Measurements from ENCODE around the gene FAM20B.

The FAM20B gene

DNA sequence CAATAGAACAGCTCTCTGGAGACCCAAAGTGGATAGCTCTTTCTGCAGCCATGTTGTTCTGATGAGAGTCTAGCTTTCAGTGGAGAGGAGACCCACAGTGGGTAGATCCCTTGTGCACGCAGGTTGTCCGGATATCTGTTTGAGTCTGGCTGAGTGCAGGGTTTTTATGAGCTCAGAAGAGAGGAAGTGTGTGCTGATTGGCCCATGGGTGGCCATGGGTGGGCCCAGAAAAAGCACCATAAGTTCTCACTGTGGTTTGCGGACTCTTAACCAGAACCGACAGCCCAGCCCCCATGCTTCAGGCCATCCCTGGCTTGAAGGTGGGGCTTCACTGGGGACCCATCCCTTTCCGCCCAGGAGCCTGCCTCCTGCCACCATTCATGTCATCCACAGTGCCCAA, 17.0 kb downstream of the FAM20B start:
- H3K4me2 ChIP-seq, result no peak overlapping the region
- peaks cover 7% of the 10 kb centered on the region; the same call in 1 of the 2 replicates for H3K79me2 ChIP-seq (ENCODE audit: insufficient read depth, low read depth)
- TF ChIP-seq, protein P1, sequence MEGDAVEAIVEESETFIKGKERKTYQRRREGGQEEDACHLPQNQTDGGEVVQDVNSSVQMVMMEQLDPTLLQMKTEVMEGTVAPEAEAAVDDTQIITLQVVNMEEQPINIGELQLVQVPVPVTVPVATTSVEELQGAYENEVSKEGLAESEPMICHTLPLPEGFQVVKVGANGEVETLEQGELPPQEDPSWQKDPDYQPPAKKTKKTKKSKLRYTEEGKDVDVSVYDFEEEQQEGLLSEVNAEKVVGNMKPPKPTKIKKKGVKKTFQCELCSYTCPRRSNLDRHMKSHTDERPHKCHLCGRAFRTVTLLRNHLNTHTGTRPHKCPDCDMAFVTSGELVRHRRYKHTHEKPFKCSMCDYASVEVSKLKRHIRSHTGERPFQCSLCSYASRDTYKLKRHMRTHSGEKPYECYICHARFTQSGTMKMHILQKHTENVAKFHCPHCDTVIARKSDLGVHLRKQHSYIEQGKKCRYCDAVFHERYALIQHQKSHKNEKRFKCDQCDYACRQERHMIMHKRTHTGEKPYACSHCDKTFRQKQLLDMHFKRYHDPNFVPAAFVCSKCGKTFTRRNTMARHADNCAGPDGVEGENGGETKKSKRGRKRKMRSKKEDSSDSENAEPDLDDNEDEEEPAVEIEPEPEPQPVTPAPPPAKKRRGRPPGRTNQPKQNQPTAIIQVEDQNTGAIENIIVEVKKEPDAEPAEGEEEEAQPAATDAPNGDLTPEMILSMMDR (conservative IDR thresholded peaks at IDR 0.05; ENCODE audit: low read depth, low read length), result no peak
- H2AFZ ChIP-seq (ENCODE audit: low read depth), result no peak overlapping the region
- H3K27me3 ChIP-seq (ENCODE audit: insufficient read depth, low read depth), result no peaks in the 10 kb centered on the region
- peaks cover 16% of the 10 kb centered on the region for H3K4me1 ChIP-seq (ENCODE audit: low read depth, poor library complexity, severe bottlenecking)
- no peaks in the 10 kb centered on the region for H3K36me3 ChIP-seq (ENCODE audit: insufficient read depth)
- no peak overlapping the region for H3K4me3 ChIP-seq (IDR thresholded peaks at IDR 0.05; ENCODE audit: insufficient read depth, low read depth, low read length)
- no peak overlapping the region for H3K27ac ChIP-seq
- no peak overlapping the region for H3K9ac ChIP-seq
- H4K20me1 ChIP-seq (ENCODE audit: insufficient read depth), result no peaks in the 10 kb centered on the region

DNA sequence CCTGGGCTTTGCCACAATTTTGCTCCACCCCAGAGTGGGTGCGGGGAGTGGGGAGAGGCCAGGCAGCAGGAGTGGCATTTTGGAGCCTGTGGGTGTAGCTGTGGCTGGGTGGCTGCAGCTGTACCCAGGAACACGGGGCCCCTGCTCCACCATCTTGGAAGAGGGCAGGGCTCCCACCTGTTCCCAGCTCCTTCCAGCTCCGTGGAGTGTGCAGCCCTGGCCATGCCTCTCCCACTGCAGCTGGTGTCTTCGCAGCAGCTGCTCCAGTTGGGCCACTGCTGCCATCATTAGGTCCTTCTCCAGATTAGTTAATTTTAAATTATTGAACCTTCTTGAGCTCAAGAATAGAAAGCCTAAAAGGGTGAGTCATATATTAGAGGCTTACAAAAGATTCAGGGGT, 17.6 kb downstream of the FAM20B start:
- H3K4me3 ChIP-seq (IDR thresholded peaks at IDR 0.05; ENCODE audit: insufficient read depth, low read depth, low read length), result no peak overlapping the region
- no peak overlapping the region for H3K27ac ChIP-seq
- H3K36me3 ChIP-seq (ENCODE audit: insufficient read depth), result no peaks in the 10 kb centered on the region
- H3K4me2 ChIP-seq, result no peak overlapping the region
- H3K27me3 ChIP-seq (ENCODE audit: insufficient read depth, low read depth), result no peaks in the 10 kb centered on the region
- no peaks in the 10 kb centered on the region for H4K20me1 ChIP-seq (ENCODE audit: insufficient read depth)
- no peak overlapping the region for H2AFZ ChIP-seq (ENCODE audit: low read depth)
- TF ChIP-seq, protein P1 (conservative IDR thresholded peaks at IDR 0.05; ENCODE audit: low read depth, low read length), result no peak
- H3K4me1 ChIP-seq (ENCODE audit: low read depth, poor library complexity, severe bottlenecking), result peaks cover 12% of the 10 kb centered on the region
- peaks cover 3% of the 10 kb centered on the region; the same call in 1 of the 2 replicates for H3K79me2 ChIP-seq (ENCODE audit: insufficient read depth, low read depth)
- no peak overlapping the region for H3K9ac ChIP-seq

DNA sequence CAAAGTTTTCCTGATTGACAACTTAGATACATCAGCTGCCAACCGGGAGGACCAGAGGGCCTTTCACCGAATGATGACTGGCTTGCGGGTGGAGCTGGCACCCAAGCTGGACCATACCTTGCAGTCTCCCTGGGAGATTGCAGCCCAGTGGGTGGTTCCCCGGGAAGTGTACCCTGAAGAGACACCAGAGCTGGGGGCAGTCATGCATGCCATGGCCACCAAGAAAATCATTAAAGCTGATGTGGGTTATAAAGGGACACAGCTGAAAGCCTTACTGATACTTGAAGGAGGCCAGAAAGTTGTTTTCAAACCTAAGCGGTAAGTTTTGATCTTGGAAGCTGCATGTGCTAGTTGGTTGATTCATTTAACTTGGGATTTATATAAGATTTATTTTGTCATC, 18.2 kb downstream of the FAM20B start:
- TF ChIP-seq, protein P1 (conservative IDR thresholded peaks at IDR 0.05; ENCODE audit: low read depth, low read length), result no peak
- peaks cover 5% of the 10 kb centered on the region for H3K4me1 ChIP-seq (ENCODE audit: low read depth, poor library complexity, severe bottlenecking)

DNA sequence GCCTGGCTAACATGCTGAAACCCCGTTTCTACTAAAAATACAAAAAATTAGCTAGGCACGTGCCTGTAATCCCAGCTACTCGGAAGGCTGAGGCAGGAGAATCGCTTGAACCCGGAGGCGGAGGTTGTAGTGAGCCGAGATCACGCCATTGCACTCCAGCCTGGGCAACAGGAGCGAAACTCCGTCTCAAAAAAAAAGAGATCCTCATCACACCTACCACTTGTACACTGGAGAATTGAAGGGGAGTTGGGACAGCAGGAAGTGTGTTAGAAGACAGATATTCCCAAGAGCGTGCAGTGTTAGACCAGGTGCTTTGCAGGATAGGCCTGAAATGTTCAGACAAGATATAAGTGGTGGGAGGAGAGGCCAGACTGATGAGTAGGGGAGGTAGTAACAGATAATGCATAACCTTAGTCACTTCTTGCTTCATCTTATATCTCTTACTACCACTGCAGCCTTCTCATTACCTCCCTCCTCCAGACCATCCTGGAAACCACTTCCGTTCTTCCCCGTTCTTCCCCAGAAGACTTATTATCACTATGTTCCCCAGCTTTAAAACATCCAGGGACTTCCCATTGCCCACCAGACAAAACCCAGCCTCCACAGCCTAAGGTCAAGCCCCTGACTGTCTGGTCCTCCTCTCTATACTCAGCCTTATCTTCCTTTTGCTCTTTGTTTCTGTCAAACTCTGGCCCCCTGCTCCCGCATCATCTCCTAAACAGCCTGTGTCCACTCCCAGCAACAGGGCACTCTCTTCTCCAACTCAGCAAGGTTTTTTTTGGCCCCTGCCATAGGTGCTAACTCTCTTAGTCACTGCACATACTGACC, 21.3 kb downstream of the FAM20B start:
- H3K4me3 ChIP-seq (IDR thresholded peaks at IDR 0.05; ENCODE audit: insufficient read depth, low read depth, low read length), result no peak overlapping the region
- TF ChIP-seq, protein P1 (conservative IDR thresholded peaks at IDR 0.05; ENCODE audit: low read depth, low read length), result no peak
- H3K27ac ChIP-seq, result no peak overlapping the region
- no peaks in the 10 kb centered on the region for H3K4me1 ChIP-seq (ENCODE audit: low read depth, poor library complexity, severe bottlenecking)
- H3K36me3 ChIP-seq (ENCODE audit: insufficient read depth), result no peaks in the 10 kb centered on the region
- no peak overlapping the region for H3K4me2 ChIP-seq
- no peak overlapping the region for H3K9ac ChIP-seq
- H2AFZ ChIP-seq (ENCODE audit: low read depth), result no peak overlapping the region
- H3K27me3 ChIP-seq (ENCODE audit: insufficient read depth, low read depth), result no peaks in the 10 kb centered on the region
- H4K20me1 ChIP-seq (ENCODE audit: insufficient read depth), result no peaks in the 10 kb centered on the region
- no peaks in the 10 kb centered on the region for H3K79me2 ChIP-seq (ENCODE audit: insufficient read depth, low read depth)

More for the DNA sequence above, 18.2 kb downstream of the FAM20B start:
- no peak overlapping the region for H3K4me2 ChIP-seq
- H4K20me1 ChIP-seq (ENCODE audit: insufficient read depth), result no peaks in the 10 kb centered on the region
- H3K4me3 ChIP-seq (IDR thresholded peaks at IDR 0.05; ENCODE audit: insufficient read depth, low read depth, low read length), result no peak overlapping the region
- H2AFZ ChIP-seq (ENCODE audit: low read depth), result no peak overlapping the region
- H3K27me3 ChIP-seq (ENCODE audit: insufficient read depth, low read depth), result no peaks in the 10 kb centered on the region
- no peak overlapping the region for H3K9ac ChIP-seq
- H3K36me3 ChIP-seq (ENCODE audit: insufficient read depth), result no peaks in the 10 kb centered on the region
- no peaks in the 10 kb centered on the region for H3K79me2 ChIP-seq (ENCODE audit: insufficient read depth, low read depth)
- no peak overlapping the region for H3K27ac ChIP-seq
